ENCODE data around the gene MAOA.

DNA sequence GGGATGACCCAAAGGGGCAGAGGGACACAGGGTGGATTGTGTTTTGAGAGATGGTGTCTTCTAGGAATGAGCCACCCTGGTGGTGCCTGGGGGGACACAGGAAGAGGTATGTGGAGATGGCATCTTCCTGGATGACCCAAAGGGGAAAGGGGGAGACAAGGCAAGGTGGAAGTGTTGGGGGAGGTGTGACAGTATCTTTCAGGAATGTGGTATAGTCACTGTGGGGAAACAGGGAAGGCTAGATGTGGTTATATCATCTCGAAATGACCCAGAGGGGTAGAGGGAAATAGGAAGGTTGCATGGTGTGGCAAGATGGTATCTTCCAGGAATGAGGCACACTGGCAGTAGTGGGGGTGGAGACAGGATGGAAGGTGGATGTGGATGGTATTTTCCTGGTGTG lies 62.9 kb downstream of the MAOA start:
- TF ChIP-seq GATA2 (IDR thresholded peaks at IDR 0.05; ENCODE audit: low read depth, low read length) (no peak), GATA3 (IDR thresholded peaks at IDR 0.05; ENCODE audit: low read depth, low read length) (no peak)

Data from SH-SY5Y (cell line).